K562 (cell line): ENCODE measurements around the gene THEM4. TPM values are rescaled to one million over a fixed set of nuclear protein-coding genes. Genes with fewer than 3 reads are reported as not detected.

ENCODE experiments used
- ARID2 ChIP-seq: fragments of 450-650 bp; IDR thresholded peaks from 2 replicates; pipeline ENCODE4 v1.6.1; 2017; ENCODE audit warnings: antibody characterized with exemption, mild to moderate bottlenecking
- C11orf30 ChIP-seq: fragments of 450-650 bp; IDR thresholded peaks from 2 replicates; pipeline ENCODE4 v1.6.1; 2016; ENCODE audit warnings: low read depth, mild to moderate bottlenecking
- COPS2 ChIP-seq: fragments of 450-650 bp; conservative IDR thresholded peaks from 2 replicates; pipeline ENCODE4 v1.6.1; 2016; ENCODE audit warnings: mild to moderate bottlenecking, moderate library complexity
- CTCF ChIP-seq, 3 experiments: IDR thresholded peaks in 2 of 3; conservative IDR thresholded peaks in 1 of 3; 2 replicates each; pipeline ENCODE4 v1.5.1; 2011 to 2012; ENCODE audit warnings: low read length in 3 of 3, mild to moderate bottlenecking in 3 of 3, control low read depth in 2 of 3, improper control_type of control experiment in 1 of 3, inconsistent platforms in 1 of 3, low read depth in 1 of 3, mixed read lengths in 1 of 3, moderate library complexity in 1 of 3; ENCODE audit not compliant: insufficient read depth in 2 of 3
- DLX4 ChIP-seq: fragments of 250-450 bp; sonication (Bioruptor Pico); IDR thresholded peaks from 2 replicates; pipeline ENCODE4 v1.6.1; 2021; ENCODE audit warnings: mild to moderate bottlenecking
- ELK3 ChIP-seq: fragments of 450-650 bp; formaldehyde crosslinking; IDR thresholded peaks from 2 replicates; pipeline ENCODE4 v1.4.0; 2020; ENCODE audit warnings: mild to moderate bottlenecking
- FIP1L1 ChIP-seq: fragments of 200-400 bp; formaldehyde crosslinking; IDR thresholded peaks from 2 replicates; pipeline ENCODE4 v1.6.1; 2018; ENCODE audit warnings: mild to moderate bottlenecking, low read depth, low read length; ENCODE audit not compliant: poor library complexity, severe bottlenecking
- STAT5B ChIP-seq: fragments of 250-450 bp; sonication (Bioruptor Pico); IDR thresholded peaks from 2 replicates; pipeline ENCODE4 v1.8.0; 2021; ENCODE audit warnings: mild to moderate bottlenecking, inconsistent platforms
- TBP ChIP-seq: optimal IDR thresholded peaks from 2 replicates; pipeline ENCODE3; 2011; ENCODE audit warnings: low read depth, low read length, improper control_type of control experiment
- TGIF2 ChIP-seq: sonication (generic); formaldehyde crosslinking; IDR thresholded peaks from 2 replicates; pipeline ENCODE4 v1.8.1; 2022; ENCODE audit warnings: mild to moderate bottlenecking, missing genetic modification reagents, moderate library complexity
- ZNF212 ChIP-seq: fragments of 450-650 bp; formaldehyde crosslinking; IDR thresholded peaks from 2 replicates; pipeline ENCODE4 v1.4.0; 2020; ENCODE audit warnings: mild to moderate bottlenecking
- ZNF395 ChIP-seq: fragments of 200-800 bp; sonication (Bioruptor generic); IDR thresholded peaks from 2 replicates; pipeline ENCODE4 v1.6.1; 2017; ENCODE audit warnings: missing genetic modification characterization, missing compliant biosample characterization
- polyA plus RNA-seq, 8 experiments: library from polyadenylated mRNA; depleted of rRNA in 4 of 8; stranded (reverse) in 5 of 8; unstranded in 3 of 8; fragments of >200 nt; fragmentation: Nextera tagmentation in 2 of 8; fragmentation: Illumina TruSeq in 1 of 8; extraction: Ambion mirVana in 2 of 8; extraction: Trizol in 1 of 8; gene quantifications; 2 replicates each; pipeline versions ENCODE4 v1.2.1 to v1.2.3, GENCODE V29; 2011 to 2014; ENCODE audit warnings: inconsistent platforms in 1 of 8, missing spikeins in 1 of 8
- total RNA-seq, 7 experiments: library from RNA; depleted of rRNA in 6 of 7; stranded (reverse); fragments of >200 nt in 6 of 7; fragmentation: Illumina TruSeq in 2 of 7; extraction: Trizol in 2 of 7; gene quantifications; 2 replicates each; pipeline versions ENCODE4 v1.2.1 to v1.2.3, GENCODE V29; 2011 to 2021; ENCODE audit warnings: low replicate concordance in 1 of 7

Gene THEM4
- total and polyA plus RNA-seq, 9 of the 15 experiments (the other 6 are each of a cell fraction or from before 2014, with no cell fraction given) = 8.6 to 71.9 (median 35.3) TPM

- TF ChIP-seq DLX4 (CRISPR knock-in tag) (no peak), ARID2 (no peak), CTCF (IDR thresholded peaks at IDR 0.05 in 2 of 3, conservative IDR thresholded peaks at IDR 0.05 in 1 of 3; ENCODE audit: insufficient read depth in 2 of 3, low read depth in 1 of 3, low read length in 3 of 3) (no peak), ZNF212 (CRISPR knock-in tag) (no peak), COPS2 (no peak), C11orf30 (no peak), ZNF395 (CRISPR knock-in tag) (no peak), FIP1L1 (no peak), TBP (no peak), ELK3 (no peak), STAT5B (CRISPR knock-in tag) (no peak), TGIF2 (CRISPR knock-in tag) (no peak)
These were observed 37.8 kb upstream of the THEM4 start (continued) for GRCh38 chr1:151947140-151947539.
